Right renal cortex interstitium (tissue), 3 donors: ENCODE measurements around the gene ZNF563. TPM values are rescaled to one million over a fixed set of nuclear protein-coding genes. Genes with fewer than 3 reads are reported as not detected.
A peak's percentile ranks its signal among the peaks of the same experiment; 100 is the strongest.
"Not testable (repeated sequence)": the region's sequence is repeated elsewhere in the genome, so short reads cannot be mapped to it uniquely, and the experiment has no call there.

Experiments
- DNase-seq, 3 donors: peaks; one replicate each; pipeline ENCODE4 v3.0.0-alpha.2; 2013; ENCODE audit warnings: low read depth in 3 of 3, low spot score in 2 of 3
- polyA plus RNA-seq, 3 donors: library from polyadenylated mRNA; unstranded; fragments of 120-200 nt; gene quantifications; one replicate each; pipeline ENCODE4 v1.2.1, GENCODE V29; 2013; ENCODE audit not compliant: insufficient read length in 3 of 3

The ZNF563 gene
- 1 to 10 TPM; 4.2 to 6.0 (median 4.9) TPM for polyA plus RNA-seq

GRCh38 chr19:12333162-12334159 is at the start of gene ZNF563:
Gene ZNF563, minus strand, starts transcription at chr19:12333633. Its CDS starts 151 bp downstream, at chr19:12333482.
- peak; percentile 88 to 89 (median 89) for DNase-seq

- no peak for DNase-seq
Observed at GRCh38 chr19:12380444-12380737, 47.0 kb upstream of the ZNF563 start.

GRCh38 chr19:12379732-12380443 is 46.5 kb upstream of the ZNF563 start:
- DNase-seq, result no peak

GRCh38 chr19:12374026-12374425 is 40.6 kb upstream of the ZNF563 start:
- DNase-seq, result no peak

GRCh38 chr19:12365236-12366162 is 32.1 kb upstream of the ZNF563 start, which contains the start of gene ZNF442:
Gene ZNF442, minus strand, starts transcription at chr19:12365683. Its CDS starts 2,052 bp downstream, at chr19:12363631.
- peak; percentile 94 to 97 (median 96) for DNase-seq

- peak in 2 of 3 donors; percentile 7 to 33 for DNase-seq
Observed at GRCh38 chr19:12364391-12365235, 31.2 kb upstream of the ZNF563 start.

GRCh38 chr19:12362236-12362635 is 28.8 kb upstream of the ZNF563 start:
- not testable (repeated sequence) for DNase-seq

GRCh38 chr19:12353375-12353774 is 19.9 kb upstream of the ZNF563 start:
- no peak for DNase-seq

- DNase-seq, result no peak
Observed at GRCh38 chr19:12350890-12351197, 17.4 kb upstream of the ZNF563 start.

- DNase-seq, result no peak
Observed at GRCh38 chr19:12350185-12350889, 16.9 kb upstream of the ZNF563 start.

- no peak for DNase-seq
Observed at GRCh38 chr19:12346896-12347295, 13.5 kb upstream of the ZNF563 start.

- DNase-seq, result no peak
Observed at GRCh38 chr19:12345197-12345596, 11.8 kb upstream of the ZNF563 start.

- no peak for DNase-seq
Observed at GRCh38 chr19:12331211-12331941, 2.1 kb downstream of the ZNF563 start.

GRCh38 chr19:12330340-12330739 is 3.1 kb downstream of the ZNF563 start:
- DNase-seq, result no peak

GRCh38 chr19:12325690-12326089 is 7.7 kb downstream of the ZNF563 start:
- no peak for DNase-seq

GRCh38 chr19:12318782-12319413 is 14.5 kb downstream of the ZNF563 start:
- DNase-seq, result no peak

- no peak for DNase-seq
Observed at GRCh38 chr19:12314553-12314952, 18.9 kb downstream of the ZNF563 start.

GRCh38 chr19:12308891-12309290 is 24.5 kb downstream of the ZNF563 start:
- DNase-seq, result not testable (repeated sequence)
